Measurements from ENCODE around the gene KLHL30.
"Not testable (repeated sequence)": the region's sequence is repeated elsewhere in the genome, so short reads cannot be mapped to it uniquely, and the experiment has no call there.

KLHL30 gene

DNA sequence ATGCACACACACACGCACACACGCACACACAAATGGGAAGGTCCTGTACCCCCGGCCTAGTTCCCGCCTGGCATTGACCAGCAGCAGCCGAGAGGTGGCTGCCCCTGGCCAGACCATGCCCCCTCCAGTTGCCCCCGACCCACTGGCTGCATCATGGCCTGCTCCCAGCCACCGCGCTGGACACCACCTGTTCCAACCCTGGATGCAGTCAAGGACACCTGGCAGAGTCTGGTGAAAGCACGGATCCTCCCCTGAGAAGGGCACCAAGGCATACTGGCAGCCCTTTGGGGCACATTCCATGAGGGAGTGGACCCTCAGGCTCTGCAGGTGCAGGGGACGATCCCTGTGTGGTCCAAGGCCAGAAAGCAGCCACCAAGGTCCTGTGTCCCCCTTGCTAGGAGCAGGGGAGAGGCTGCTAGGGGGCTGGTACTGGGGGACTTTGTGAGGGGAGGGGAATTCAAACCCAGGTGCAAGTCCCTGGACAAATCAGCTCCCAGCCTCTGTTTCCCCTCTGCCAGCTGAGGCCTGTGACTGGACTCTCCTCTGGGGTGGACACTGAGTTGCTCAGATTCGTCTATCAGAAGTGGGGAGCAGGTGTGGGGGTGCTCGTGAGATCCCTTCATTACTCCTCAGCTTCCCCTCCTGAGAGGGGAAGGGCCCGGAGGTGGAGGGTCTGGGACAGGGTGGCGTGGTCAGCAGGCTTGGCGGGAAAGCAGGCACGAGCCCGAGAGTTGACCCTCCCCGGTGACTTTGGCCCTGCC, 34.8 kb upstream of the KLHL30 start:
- DNase-seq = no peak

DNA sequence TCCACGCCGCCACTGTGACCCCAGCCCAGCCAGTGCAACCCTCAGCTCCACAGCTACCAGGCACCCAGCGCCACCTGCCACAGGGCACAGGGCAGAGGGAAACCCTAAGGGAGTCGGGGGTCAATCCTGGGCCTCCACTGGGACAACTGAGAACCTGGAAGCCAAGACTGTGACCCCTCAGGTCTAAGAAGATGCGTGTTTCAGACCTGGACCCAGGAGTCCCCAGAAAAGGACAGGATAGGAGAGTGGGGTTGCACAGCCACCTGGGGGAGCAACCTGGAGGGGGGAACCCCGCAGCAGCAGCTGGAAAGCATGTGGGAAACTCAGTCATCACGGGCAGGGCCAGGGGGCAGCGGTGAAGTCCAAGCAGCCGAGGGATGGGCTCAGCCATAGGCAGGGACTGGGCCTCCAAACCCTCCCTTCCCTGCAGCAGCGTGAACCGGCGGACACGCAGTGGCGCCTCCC, 34.2 kb upstream of the KLHL30 start:
- DNase-seq = no peak

DNA sequence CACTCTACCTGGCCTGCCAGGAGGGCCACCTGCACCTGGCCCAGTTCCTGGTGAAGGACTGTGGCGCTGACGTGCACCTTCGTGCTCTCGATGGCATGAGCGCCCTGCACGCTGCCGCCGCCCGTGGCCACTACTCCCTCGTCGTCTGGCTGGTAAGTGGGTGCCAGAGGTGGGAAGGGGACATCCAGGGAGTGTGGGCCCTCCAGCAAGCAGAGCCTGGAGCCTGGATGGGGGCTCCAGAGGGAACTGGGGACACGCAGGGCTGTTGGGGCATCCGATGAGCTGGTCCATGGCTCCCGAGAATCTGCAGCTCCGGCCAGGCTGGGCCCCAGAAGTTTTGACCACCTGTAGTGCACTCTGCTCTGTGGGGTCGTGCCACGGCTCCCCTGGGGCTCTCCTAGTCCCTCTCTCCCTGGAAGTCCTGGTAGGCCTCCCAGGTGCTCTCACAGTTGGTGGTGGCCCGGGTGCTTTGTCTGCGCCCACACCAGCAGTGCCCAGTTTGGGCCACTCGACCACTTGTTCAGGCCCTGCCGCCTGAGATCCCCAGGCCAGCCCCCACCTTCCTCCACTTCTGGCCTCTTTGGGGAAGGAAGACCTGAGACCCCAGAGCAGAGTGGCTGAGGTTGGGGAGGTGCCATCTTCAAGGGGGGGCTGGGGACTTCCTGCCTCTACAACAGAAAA, 33.6 kb upstream of the KLHL30 start:
- DNase-seq = no peak

DNA sequence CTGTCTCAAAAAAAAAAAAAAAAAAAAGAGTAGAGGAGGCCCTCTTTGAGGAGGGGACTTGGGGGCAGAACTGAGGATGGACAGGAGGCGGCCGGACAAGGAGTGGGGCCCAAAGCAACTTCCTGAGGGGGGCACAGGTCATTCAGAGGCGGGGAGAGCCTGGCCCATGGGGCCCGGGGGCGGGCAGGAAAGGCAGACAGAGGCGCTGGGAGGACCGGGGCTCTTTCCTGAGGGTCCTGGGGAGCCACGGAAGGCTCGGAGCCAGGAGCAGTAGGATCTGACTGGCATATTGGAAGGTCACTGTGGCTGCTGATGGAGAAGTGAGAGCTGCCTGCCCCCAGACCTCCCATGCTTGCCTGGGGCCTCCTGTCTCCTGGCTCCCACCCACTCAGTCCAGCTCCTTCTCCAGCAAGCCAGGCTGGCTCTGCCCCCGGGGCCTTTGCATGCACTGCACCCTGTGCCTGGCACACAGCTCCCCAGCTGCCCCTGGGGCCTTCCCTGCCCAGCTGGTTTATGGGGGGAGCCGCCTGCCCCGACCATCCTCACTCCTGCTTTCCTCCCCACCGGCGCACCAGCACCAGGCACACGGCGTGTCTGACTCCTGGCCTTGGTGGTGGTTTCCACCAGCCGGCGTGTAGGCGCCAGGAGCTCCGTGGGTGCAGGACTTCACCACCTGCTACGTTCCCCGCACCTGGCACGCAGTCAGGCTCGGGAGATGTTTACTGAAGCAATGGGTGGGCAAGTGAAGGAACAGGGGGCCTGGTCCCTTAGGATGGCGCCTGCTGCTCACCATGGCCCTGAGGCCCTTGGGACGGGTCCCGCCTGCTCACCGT, 32.7 kb upstream of the KLHL30 start:
- no peak for DNase-seq

DNA sequence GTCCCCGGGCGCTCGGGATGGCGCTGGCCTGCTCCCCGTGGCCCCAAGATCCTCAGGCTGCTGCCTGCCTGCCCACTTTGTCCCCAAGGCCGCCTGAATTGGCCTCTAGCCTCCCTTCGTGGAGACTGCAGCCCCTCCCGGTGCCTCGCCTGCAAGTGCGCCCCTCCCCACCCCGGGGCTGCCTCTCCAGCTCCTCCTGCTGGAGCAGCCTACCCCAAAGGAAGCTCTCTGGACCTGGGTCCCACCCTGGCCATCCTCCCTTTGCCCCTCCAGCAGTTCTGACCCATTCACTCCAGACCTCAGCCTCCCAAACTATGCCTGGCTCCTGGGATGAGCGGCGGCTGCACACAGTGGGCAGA, 32.1 kb upstream of the KLHL30 start:
- no peak for DNase-seq

DNA sequence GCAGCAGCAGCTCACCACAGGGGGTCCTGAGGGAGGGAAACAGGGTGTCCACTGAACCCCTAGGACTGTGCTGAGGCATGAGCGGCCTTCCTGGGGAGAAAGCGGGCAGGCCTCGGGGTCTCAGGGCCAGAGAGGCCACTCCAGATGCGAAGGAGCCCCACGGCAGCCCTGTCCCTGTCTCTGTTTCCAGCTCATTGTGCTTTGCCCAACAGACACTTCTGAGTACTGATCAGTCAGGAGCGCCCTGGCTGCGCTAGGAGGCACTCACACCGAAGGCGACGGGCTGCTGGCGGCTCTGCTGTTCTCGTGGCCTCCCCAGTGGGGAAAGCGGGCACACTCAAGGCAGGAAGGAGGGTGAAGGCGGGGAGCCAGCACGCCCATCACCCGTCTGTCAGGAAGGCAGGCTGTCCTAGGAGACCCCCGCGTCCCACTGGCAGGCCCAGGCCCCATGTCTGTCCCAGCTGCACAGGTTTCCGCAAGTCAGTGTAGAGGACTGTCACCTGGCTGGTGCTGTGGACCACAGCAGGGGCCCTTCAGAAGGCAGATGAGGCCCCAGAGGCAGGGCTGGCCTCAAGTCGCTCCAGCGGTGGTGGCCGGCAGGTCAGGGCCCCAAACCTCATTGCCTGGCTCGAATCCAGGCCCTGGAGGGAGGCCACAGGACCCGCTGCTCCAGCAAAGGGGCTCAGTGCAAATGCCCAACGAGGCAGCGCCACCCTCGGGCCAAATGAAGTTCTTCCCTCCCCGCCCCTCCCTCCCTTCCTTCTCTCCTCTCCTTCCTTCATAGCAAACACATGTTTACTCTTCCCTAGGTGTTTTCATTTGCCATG, 31.6 kb upstream of the KLHL30 start:
- DNase-seq = peak; percentile 62

DNA sequence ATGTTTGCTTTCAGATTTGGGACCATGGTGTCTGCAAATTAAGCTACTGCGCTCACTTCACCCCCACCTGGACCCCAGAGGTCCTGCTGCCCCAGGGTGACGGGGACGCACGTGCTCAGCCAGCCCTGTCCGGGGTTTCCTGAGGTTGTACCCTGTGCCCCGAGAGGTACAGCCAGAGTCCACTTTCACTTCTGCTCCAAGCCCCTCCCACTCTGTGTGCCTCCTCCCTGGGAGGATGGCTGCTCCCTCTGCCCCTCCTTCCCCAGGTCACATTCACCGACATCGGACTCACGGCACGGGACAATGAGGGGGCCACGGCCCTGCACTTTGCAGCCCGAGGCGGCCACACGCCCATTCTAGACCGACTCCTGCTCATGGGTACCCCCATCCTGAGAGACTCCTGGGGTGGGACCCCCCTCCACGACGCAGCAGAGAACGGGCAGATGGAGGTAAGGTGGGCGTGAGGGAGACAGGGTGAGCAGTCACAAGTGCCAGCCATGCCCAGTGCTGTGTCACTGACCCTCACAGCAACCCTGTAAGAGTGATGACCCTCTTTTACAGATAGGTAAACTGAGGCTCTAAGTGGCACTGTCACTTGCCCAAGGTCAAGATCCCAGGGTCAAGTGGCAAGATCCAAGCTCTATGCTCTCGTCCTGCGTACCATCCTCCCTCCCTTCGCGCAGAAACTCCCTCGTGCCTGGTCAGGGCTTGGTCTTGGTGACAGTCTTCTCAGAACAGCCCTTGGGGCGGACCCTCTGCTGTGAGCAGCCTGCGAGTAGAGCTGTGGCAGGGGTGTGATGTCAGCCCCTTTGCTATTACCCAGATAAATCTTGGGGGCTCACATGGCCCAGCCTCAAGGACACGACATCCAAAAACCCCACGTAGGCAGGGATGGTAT, 30.7 kb upstream of the KLHL30 start:
- peak; percentile 86 for DNase-seq

DNA sequence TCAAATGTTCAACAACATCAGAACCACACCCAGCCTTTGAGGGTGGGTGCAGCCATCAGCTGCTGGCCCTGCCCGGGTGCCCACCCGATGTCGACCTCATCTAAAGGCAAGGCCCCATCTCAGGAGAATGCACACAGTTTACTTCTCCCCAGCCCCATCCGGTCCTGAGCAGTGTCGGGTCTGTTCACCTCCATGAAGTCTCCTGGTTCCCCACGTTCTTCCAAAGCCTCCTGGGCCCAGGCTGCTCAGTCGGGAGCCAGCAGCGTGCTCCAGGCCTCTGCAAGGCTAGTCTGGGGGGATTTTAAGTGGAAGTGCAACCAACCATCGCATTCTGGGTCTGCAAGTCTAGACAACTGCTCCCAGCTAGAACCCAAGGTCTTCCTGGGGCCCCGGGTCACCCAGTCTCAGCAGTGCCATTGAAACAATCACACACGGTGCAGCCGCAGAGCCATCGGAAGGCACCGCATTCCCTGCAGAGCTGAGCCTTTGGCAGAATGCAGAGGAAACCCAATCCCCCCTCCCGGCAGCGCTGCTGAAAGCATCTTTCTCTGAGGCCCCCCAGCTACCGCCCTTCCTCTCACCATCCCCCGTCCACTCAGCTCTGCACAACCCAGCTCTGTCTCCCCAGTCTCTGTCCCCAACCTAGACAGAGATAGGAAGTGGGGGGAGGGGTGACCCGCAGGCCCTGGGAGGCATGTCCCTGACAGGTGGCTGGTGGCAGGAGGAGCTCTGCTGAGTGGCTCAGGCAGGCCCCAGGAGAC, 29.9 kb upstream of the KLHL30 start:
- peak; percentile 85 for DNase-seq

DNA sequence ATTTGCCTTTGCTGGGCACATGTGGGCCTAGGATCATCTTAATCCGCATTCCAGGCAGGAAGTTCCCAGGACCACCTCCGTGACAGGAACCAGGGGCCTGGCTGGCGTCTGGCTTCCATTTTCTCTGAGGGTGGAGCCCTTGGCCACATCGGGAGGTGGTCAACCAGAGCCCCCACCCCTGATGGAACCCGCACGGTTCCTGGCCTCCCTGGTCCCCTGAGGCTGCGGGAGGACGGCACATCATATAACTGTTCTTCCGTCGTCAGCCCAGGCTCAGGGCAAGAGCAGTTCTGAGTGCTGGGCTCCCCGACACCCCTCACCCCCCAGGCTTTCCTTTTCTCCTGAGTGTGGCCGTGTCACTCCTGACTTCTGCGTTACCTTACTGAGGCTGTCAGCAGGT, 24.9 kb upstream of the KLHL30 start:
- no peak for DNase-seq

DNA sequence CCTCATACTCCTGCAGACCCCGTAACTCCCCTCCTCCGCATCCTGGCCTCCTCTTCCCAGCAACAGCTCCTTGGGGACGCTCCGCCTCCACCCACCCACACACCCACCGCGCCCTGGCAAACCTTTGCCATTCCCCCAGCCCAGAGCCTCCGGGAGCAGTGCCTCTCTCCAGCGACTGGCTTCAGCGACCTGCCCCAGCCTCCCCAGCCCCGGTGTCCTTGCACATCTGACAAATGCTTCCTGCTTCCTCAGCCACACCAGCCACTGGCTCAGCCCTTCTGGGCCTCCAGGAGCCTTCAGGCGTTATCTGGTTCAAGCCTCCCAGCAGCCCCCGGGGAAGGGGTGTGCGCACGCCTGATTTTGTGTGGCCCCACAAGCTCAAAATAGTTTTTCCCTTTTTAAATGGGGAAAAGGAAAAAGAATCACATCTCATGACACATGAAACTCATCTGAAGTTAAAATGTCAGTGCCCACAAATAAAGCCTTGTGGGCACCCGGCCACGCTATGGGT, 24.1 kb upstream of the KLHL30 start:
- DNase-seq = no peak

DNA sequence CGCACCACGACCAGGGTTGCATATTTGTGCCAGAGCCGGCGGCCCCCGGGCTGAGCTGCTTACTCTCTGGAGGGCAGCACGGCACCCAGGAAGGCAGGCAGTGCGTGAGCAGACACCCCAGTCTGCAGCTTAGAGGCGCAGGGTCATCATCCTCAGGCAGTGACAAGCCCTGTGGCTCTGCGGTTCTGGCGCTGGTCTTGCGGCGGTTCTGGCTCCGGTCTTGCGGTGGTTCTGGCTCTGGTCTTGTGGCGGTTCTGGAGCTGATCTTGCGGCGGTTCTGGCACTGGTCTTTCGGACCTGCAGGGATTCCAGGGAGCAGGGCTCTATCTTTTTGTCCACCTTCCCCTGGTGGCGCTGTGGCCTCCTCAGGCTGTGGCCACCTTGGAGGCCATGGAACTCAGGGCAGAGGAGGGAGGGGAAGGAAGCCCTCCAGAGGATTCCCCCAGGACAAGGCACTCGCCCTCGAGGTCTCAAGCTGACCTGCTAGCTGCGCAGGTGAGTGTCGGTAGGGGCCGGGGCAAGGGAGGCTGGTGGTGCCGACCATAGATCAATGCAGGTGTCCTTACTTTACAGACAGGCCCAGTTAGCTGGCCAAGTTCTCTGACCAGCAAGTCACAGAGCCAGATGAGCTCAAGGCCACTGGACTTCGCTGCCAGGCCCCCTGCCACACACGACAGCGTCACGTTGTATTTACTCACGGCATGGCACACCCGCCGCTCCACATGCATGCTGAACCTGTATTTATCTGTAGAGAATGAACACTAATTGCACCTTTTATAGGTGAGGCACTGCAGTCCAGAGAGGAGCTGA, 23.4 kb upstream of the KLHL30 start:
- DNase-seq = no peak

DNA sequence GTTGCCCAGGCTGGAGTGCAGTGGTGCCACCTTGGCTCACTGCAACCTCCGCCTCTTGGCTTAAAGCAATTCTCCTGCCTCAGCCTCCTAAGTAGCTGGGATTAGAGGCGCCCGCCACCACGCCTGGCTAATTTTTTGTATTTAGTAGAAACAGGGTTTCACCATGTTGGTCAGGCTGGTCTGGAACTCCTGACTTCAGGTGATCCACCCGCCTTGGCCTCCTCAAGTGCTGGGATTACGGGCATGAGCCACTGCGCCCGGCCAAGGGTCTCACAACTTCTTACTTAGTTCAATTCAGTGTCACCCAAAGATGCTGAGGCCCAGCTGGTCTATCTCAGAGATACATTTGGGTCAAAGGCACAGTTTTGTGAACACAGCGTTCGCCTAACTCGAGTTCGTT, 22.8 kb upstream of the KLHL30 start:
- not testable (repeated sequence) for DNase-seq

DNA sequence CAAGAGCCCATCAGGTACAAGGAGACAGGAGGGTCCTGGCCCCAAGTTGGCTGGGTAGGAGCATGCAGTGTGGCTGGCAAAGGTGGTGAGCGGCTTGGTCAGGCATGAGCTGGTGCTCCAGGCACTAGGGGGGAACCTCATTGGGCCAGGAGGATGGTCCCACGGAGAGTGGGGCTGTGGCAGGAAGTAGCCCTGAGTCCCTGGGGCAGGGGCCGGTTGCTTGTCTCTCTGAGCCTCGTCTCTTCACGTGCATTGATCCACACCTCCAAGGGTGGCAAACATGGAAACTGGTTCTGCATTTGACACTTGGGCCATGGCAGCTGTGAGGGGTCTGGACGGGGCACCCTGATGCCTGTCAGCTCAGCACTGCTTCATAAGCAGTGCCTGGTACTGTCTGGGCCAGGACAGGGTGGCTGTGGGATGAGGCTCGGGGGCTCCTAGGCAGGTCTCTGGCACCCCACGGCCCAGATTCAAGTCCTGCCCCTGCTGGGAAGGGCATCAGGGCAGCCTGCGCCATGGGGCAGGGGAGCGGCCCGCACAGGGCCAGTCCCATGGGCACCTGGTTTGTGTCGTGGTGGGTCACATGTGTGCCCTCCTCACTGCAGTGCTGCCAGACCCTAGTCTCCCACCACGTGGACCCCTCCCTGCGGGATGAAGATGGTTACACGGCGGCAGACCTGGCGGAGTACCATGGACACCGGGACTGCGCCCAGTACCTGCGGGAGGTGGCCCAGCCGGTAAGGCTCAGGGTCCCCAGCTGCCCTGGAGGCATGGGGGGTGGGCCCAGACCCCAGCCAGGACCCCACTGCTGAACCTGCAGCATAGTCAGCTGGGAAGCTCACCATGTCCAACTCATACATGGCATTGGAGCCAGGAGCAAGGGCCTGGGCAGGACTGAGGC, 21.9 kb upstream of the KLHL30 start:
- no peak for DNase-seq

DNA sequence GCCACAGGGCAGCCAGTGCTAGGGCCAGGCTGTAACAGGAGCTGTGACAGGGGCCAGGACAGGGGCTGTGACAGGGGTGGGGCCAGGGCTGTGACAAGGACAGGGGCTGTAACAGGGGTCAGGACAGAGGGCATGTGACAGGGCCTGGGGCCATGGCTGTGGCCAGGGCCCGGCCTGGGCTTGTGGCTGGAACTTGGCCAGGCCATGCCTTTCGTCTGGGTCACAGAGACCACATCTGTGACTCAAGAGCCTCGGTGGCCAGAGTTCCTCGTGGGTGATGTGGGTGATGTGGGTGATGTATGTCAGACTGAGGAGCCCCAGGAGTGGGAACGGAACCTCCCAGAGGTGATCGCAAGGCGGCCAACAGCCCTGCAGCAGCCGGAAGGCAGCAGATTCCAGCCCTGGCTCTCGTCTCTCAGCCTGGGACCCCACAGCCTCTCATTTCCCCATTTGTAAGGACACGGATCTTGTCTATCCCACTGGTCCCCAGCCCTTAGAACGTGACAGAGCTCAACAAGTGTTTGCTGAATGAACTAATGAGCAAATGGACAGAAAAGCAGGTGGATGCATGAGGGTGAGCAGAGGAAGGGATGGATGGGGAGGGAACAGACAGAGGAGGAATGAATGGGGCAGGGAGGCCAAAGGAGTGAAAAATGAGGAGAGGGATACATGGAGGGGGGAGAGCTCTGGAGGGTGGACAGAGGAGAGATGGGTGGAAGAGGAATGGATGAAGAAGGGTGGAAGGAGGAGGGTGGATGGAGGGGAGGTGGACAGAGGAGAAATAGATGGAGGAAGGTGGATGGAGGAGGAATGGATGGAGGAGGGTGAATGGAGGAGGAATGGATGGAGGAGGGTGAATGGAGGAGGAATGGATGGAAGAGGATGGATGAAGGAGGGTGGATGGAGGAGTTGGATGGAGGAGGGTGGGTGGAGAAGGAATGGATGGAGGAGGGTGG, 21.0 kb upstream of the KLHL30 start:
- DNase-seq = no peak

DNA sequence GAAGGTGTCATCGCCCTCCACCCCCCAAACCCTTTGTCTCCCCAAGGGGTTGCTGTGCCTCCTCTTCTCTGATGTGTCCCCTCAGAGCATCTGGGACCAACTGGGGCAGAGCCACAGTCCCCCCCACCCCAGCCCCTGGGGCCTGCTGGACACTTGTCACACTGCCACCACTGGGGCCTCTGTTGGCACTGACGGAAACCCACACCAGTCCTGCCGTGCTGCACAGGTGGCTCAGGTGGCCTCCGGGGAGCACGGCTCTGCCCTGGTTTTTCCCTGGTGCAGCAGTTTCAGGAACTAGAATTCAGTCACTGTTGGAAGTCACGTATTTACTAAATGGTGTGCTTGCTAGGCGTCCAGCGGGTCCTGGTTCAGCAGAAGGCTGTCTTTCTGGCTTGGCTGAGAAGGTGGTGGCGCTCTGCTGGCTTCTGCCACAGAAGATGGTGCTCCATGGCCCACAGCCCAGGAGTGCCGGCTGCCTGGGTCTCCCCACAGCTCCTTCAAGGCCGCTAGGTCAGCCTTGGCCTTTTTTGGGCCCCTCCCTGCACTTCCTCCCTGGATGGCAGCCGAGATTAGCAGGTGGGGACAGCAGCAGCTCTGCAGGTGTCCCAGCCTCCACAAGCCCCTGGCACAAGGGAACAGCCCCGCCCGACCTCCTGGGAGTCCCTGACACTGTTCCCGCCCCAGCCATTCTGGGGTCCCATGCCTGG, 18.6 kb upstream of the KLHL30 start:
- peak; percentile 83 for DNase-seq

DNA sequence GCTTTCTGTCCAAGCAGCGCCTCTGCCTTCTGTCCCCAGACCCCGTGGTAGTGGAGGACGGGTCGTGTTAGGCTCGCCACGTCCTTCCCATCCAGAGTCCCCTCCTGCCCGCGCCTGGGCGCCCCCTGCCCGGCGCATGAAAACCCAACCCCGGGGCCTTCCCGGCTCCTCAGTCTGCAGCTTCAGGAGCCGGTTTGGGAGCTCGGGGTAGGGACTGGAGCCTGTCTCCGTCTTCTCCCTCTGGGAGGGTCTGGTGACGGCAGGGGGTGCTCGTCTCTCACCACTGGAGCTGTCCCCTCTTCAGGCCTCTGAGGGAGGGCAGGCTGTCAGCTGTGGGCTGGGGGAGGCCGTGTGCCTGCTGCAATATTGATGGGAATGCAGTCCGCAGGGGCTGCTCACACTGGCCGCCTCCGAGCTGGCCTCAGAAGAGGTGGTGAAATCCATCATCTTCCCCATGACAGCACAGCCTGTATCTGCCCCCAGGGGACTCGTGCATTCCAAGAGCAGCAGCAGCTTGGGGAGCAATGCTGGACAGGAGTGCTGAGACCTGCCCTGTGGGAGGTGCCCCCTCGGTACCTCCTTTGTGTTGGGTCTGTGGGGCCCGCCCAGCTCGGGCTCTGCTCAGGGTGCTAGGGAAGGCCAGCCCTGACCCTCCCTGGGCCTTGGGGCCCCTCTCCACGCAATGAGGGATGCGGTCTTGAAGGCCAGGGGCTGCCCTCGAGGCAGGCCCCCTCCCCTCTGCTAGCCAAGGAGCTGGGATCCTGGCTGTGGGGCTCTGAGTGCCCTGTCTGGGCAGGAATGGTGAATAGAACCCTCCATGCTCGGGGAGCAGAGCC, 17.8 kb upstream of the KLHL30 start:
- DNase-seq = peak; percentile 51

Data from RPMI8226 (cell line).